ENCODE measurements around the gene CILP.
"Not testable (repeated sequence)": the region's sequence is repeated elsewhere in the genome, so short reads cannot be mapped to it uniquely, and the experiment has no call there.

CILP gene

DNA sequence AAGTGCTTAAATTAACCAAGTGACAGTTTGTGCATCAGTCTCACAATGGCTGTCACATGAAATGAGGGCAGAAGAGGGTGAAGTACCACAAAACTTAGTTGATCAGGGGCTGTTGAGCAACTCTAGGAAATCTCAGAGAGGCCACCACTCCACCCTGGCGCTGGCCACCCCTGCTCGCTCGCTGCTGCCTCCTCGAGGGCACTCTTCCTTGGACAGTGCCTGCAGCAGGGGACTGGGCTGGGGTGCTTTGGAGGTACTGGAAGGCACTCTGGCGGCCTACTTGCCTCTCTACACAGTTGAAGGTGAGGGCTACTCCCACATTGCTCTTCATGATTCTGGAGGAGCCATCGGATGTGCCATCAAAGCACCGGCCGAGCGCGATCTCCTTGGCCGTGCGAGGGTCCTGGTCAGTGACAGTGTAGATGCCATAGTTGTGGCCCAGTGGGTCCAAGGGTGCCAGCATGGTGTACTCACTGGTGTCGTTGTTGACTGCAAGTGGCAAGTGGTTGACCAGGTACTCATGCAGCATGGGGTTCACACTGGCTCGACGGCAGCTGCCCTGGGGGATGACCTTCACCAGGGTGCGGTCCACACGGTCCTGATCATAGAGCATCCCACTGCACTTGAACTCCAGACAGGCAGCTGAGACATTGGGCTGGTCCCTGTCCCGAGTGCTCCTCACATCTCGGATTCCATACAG lies 14.5 kb downstream of the CILP start:
- no peak for DNase-seq (ENCODE audit: low read depth, low spot score)

- no peak for DNase-seq (ENCODE audit: low read depth, low spot score)
Observed at GRCh38 chr15:65195548-65195923, 15.7 kb downstream of the CILP start.

DNA sequence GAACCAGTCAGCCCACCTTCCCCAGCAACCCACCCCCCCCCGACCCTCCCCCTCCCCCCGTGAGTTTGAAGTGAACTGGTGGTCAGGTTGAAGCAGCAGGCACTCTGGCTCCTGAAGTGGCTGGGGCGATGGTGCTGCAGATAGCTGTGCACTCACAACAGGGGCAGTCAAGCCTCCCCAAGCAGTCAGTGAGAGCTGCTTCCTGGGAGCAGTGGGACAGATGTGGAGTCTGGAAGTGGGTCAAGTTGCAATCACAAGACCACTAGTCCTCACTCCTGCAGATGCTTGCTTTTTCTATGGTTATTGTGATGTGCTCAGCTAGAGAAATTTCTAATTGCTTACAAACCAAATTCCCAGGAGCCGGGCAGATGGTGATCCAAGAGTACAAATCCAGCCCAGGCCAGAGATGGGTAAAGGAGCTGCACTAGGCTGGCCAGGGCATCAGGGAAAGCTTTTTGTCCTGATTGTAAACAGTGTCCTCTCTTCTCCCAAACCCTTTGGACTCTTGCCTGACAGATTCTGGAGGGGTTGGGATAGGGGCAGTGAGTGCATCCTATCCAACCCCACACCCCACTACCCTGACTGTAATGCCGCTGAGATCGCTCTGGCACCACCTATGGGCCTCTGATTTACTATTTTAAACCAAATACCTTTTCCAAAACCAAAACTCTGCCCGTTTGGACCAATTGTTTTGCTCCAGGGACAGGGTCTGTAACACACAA lies 16.3 kb downstream of the CILP start:
- DNase-seq (ENCODE audit: low read depth, low spot score): no peak

- no peak for DNase-seq (ENCODE audit: low read depth, low spot score)
Observed at GRCh38 chr15:65192016-65192415, 19.3 kb downstream of the CILP start.

GRCh38 chr15:65189102-65189740 lies 22.1 kb downstream of the CILP start:
- peak; percentile 75 for DNase-seq (ENCODE audit: low read depth, low spot score)

DNA sequence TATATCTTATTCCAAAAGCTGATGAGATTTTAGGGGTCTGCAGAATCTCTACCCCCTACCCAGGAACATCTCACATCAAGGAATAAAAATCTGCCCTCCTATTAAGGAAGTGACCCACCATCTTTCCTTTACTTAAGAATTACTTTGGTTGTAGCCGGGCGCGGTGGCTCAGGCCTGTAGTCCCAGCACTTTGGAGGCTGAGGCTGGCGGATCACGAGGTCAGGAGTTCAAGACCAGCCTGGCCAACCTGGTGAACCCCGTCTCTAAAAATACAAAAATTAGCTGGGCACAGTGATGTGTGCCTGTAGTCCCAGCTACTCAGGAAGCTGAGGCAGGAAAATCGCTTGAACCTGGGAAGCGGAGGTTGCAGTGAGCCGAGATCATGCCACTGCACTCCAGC lies 22.8 kb downstream of the CILP start:
- DNase-seq (ENCODE audit: low read depth, low spot score): not testable (repeated sequence)

GRCh38 chr15:65184868-65185717 lies 26.2 kb downstream of the CILP start, which contains the start of gene CLPX:
TSS of gene CLPX (minus strand) at chr15:65185342. CDS start at chr15:65185153, 189 bp downstream.
- peak; percentile 97 for DNase-seq (ENCODE audit: low read depth, low spot score)

DNA sequence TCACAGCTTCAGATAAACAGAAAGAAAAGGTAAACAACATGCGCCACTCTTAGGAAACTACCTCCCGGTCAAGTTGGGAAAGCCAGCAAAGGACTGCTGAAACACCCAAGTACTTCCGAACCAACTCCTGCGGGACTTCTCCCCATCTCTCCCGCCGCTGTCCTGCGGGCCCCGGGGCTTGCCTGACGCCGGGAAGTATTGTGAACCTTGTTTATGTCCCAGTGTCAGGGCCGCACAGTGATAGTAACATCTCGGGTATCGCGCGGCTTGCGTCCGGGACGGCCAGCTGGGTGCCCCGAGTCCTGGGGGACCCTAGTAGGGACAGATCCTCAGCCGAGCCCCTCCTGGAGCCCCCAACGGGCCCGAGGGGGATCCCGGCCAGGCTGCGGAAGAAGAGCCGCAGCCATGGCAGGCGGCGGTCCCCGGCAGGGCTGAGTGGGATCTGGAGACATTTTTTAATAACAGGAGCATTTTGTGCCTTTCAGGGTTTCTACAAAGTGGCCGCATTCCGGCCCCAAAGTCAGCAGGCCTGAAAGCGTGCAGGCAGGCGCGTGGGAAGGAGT lies 26.9 kb downstream of the CILP start:
- peak; percentile 79 for DNase-seq (ENCODE audit: low read depth, low spot score)

- DNase-seq (ENCODE audit: low read depth, low spot score): no peak
Observed at GRCh38 chr15:65183865-65184159, 27.5 kb downstream of the CILP start.

GRCh38 chr15:65182538-65182937 lies 28.7 kb downstream of the CILP start:
- no peak for DNase-seq (ENCODE audit: low read depth, low spot score)

- not testable (repeated sequence) for DNase-seq (ENCODE audit: low read depth, low spot score)
Observed at GRCh38 chr15:65181582-65182353, 29.5 kb downstream of the CILP start.

DNA sequence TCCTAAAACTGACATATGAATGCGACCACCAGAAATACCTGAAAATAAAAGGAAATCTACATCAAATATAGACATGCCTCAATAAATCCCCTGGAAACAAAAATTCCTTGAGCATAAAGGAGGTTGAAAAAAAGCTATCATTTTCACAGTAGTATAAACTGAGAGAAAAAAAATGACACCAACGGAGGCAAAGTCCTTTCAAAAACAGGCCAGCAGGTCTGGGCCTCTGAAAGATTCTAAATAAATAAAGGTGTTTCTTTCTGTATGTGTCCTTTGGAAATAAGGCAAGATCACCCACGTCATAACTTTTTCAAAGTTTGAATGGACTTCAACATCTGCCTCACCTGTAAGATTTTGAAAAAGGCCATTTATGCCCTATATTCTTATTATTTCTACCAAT lies 31.1 kb downstream of the CILP start:
- no peak for DNase-seq (ENCODE audit: low read depth, low spot score)

DNA sequence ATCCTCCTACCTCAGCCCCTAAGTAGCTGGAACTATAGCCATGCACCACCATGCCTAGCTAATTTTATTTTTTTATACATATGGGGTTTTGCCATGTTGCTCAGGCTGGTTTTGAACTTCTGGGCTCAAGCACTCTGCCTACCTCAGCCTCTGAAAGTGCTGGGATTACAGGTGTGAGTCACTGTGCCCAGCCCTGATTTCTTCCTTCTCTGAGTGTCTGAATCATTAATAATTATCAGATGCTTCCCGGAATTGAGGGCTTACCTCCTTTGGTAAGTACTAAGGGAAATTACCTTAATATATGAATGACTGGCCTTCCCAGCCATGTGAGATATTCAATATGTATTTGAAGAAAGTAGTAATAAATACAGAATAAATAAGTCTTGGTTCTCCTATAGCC lies 33.4 kb downstream of the CILP start:
- DNase-seq (ENCODE audit: low read depth, low spot score): no peak

GRCh38 chr15:65176056-65176455 lies 35.2 kb downstream of the CILP start:
- DNase-seq (ENCODE audit: low read depth, low spot score): no peak

- DNase-seq (ENCODE audit: low read depth, low spot score): no peak
Observed at GRCh38 chr15:65175511-65175910, 35.8 kb downstream of the CILP start.

GRCh38 chr15:65174509-65174908 lies 36.8 kb downstream of the CILP start:
- DNase-seq (ENCODE audit: low read depth, low spot score): no peak

DNA sequence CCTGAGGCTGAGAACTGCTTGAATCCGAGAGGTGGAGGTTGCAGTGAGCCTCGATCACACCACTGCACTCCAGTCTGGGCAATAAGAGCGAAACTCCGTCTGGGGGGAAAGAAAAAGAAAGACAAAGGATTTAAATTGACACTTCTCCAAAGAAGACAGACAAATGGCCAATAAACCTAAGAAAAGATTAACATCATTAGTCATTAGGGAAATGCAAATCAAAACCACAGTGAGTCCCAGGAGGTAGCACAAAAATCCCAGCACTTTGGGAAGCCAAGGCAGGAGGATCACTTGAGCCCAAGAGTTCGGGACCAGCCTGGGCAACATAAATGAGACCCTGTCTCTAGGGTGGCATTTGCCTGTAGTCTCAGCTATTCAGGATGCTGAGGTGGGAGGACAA lies 38.7 kb downstream of the CILP start:
- DNase-seq (ENCODE audit: low read depth, low spot score): no peak

GRCh38 chr15:65171428-65171827 lies 39.8 kb downstream of the CILP start:
- DNase-seq (ENCODE audit: low read depth, low spot score): no peak

- DNase-seq (ENCODE audit: low read depth, low spot score): no peak
Observed at GRCh38 chr15:65165875-65166274, 45.4 kb downstream of the CILP start.

GRCh38 chr15:65164139-65164538 lies 47.1 kb downstream of the CILP start:
- DNase-seq (ENCODE audit: low read depth, low spot score): no peak

DNA sequence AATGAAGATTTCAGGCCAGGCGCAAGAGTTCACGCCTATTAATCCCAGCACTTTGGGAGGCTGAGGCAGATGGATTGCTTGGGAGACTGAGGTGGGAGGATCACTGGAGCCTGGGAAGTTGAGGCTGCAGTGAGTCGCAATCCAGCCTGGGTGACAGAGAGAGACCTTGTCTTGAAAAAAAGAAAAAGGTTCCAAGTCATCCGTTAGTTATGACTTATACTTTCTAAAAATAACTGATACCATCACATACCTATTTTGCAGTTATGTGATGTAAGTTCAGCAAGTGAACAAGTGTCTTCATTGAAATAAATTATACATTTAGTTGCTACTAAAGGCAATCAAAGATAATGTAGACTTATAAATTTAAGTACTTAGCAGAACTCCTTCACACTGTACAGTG lies 48.2 kb downstream of the CILP start:
- no peak for DNase-seq (ENCODE audit: low read depth, low spot score)
